GM18868 (cell line): ENCODE measurements around the gene NECAB2.
"Not testable (repeated sequence)": the region's sequence is repeated elsewhere in the genome, so short reads cannot be mapped to it uniquely, and the experiment has no call there.

ENCODE experiments used
- ATAC-seq: cut with Tn5 transposase; IDR thresholded peaks from one replicate; pipeline ENCODE4 v1.9.1; 2021; ENCODE audit warnings: mild to moderate bottlenecking, moderate library complexity; ENCODE audit not compliant: unreplicated experiment

Gene NECAB2

GRCh38 chr16:83935858-83936255, 32.2 kb upstream of the NECAB2 start:
- no peak for ATAC-seq

- ATAC-seq = no peak
These were observed 31.4 kb upstream of the NECAB2 start for GRCh38 chr16:83936581-83937165.

GRCh38 chr16:83937267-83937666, 30.8 kb upstream of the NECAB2 start:
- no peak for ATAC-seq

- ATAC-seq = no peak
These were observed 29.8 kb upstream of the NECAB2 start for GRCh38 chr16:83937922-83938885.

- ATAC-seq = no peak
These were observed 28.7 kb upstream of the NECAB2 start for GRCh38 chr16:83939266-83939855.

GRCh38 chr16:83940119-83940518, 27.9 kb upstream of the NECAB2 start:
- ATAC-seq = no peak

- ATAC-seq = no peak
These were observed 27.2 kb upstream of the NECAB2 start for GRCh38 chr16:83940630-83941378.

GRCh38 chr16:83941546-83941945, 26.5 kb upstream of the NECAB2 start:
- ATAC-seq = not testable (repeated sequence)

GRCh38 chr16:83942074-83942473, 26.0 kb upstream of the NECAB2 start:
- ATAC-seq = no peak

GRCh38 chr16:83942815-83943515, 25.1 kb upstream of the NECAB2 start:
- no peak for ATAC-seq

GRCh38 chr16:83943516-83944050, 24.5 kb upstream of the NECAB2 start:
- ATAC-seq = no peak

GRCh38 chr16:83945587-83945986, 22.5 kb upstream of the NECAB2 start:
- ATAC-seq = no peak

GRCh38 chr16:83946154-83946780, 21.8 kb upstream of the NECAB2 start:
- no peak for ATAC-seq

GRCh38 chr16:83946781-83947566, 21.1 kb upstream of the NECAB2 start:
- no peak for ATAC-seq

- ATAC-seq = no peak
These were observed 20.3 kb upstream of the NECAB2 start for GRCh38 chr16:83947642-83948234.

- no peak for ATAC-seq
These were observed 18.9 kb upstream of the NECAB2 start for GRCh38 chr16:83948914-83949723.

- no peak for ATAC-seq
These were observed 18.4 kb upstream of the NECAB2 start for GRCh38 chr16:83949724-83950001.

GRCh38 chr16:83950862-83951399, 17.1 kb upstream of the NECAB2 start:
- ATAC-seq = not testable (repeated sequence)
